Stimulated activated CD4-positive, alpha-beta T cell treated with anti-CD3 and anti-CD28 coated beads, Interleukin-12 subunit alpha, Interleukin-12 subunit beta, amount 100 ng/mL, for 4 hours (primary cell): ENCODE data around the gene CPAMD8.
"Not testable (repeated sequence)": the region's sequence is repeated elsewhere in the genome, so short reads cannot be mapped to it uniquely, and the experiment has no call there.

Experiments
- DNase-seq: peaks from one replicate; pipeline ENCODE4 v3.0.0-alpha.2; 2020

CPAMD8 gene

DNA sequence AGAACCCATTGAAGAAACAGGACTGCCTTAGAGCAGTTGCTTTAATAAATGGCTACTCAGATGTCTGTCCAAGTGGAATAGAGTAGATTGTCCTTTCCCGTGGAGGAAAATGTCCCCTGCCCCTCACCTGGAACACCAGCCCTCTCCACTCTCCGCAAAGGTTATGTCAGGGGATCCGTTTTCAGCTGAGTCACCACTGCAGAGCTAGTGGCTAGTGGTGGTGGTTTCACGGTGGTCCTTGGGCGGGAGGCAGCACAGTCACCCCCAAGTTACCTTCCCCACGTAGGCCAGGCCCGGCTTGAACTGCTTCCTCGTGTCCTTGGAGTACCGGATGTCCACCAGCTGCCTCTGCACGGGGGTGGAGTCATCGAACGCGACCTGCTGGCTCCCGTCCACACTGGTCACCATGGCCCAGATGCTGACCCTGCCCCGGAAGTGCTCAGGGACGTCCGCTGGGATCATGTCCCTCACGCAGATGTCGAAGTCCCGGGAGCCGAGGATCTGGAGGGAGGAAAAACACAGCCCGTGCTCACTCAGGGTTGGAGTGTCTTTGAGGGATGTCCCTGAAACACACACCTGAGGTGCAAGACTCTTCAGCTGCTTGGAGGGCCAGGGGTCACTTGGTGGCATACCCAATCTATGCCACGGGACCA is 29.6 kb downstream of the CPAMD8 start:
- DNase-seq = not testable (repeated sequence)

DNA sequence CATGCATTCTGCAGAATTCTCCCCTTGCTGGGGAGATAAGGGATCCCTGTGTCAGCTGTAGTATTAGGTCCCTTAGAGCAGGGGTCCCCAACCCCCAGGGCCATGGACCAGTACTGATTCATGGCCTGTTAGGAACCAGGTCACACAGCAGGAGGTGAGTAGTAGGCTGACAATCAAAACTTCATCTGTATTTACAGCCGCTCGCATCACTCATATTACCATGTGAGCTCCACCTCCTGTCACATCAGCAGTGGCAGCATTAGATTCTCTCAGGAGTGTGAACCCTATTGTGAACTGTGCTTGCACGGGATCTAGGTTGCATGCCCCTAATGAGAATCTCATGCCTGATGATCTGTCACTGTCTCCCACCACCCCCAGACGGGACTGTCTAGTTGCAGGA is 37.9 kb downstream of the CPAMD8 start:
- DNase-seq = no peak

GRCh38 chr19:16985403-16985802 is 41.2 kb downstream of the CPAMD8 start:
- DNase-seq = no peak

- not testable (repeated sequence) for DNase-seq
These were observed 44.0 kb downstream of the CPAMD8 start for GRCh38 chr19:16982586-16982985.

DNA sequence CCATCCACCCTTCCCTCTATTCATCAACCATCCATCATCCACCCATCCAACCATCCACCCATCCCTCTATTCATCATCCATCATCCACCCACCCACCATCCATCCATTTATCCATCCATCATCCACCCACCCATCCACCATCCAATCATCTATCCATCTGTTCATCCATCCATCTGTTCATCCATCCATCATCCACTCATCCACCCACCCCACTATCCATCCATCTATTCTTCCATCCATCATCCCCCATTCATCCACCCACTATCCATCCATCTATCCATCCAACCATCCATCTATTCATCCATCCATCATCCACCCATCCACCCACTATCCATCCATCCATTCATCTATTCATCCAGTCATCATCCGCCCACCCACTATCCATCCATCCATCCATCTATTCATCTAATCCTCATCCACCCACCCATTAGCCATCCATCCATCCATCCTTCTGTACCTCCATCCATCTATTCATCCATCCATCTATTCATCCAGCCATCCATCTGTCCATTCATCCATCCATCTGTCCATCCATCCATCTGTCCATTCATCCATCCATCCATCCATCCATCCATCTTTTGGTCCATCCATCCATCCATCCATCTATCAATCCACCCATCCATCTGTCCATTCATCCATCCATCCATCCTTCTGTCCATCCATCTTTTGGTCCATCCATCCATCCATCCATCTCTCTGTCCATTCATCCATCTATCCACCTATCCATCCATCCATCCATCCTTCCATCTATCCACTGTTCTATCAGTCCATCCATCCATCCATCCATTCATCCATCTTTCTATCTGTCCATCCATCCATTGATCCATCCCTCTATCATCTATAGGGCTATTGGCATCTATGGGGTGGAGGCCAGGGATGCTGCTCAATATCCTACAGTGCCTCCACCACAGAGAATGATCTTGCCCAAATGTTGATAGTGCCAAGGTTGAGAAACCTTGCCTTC is 47.5 kb downstream of the CPAMD8 start:
- no peak for DNase-seq

DNA sequence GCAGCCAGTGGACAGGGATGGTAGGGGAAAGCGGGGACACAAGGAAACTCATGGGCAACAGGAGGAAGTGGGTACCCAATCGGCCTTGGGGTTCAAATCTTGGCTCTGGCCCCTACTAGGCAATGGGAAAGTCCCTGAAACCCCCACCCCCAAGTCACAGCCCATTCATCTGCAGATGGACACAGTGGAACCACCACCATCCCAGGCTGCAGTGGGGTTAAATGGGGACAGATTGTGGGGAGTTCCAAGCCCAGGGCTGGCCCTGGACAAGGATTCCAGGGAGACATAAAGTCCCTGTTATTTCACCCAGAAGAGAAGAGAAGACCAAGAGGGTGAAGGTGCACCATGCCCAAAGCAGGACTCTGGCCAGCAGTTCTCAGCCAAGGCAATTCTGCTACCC is 48.5 kb downstream of the CPAMD8 start:
- no peak for DNase-seq

DNA sequence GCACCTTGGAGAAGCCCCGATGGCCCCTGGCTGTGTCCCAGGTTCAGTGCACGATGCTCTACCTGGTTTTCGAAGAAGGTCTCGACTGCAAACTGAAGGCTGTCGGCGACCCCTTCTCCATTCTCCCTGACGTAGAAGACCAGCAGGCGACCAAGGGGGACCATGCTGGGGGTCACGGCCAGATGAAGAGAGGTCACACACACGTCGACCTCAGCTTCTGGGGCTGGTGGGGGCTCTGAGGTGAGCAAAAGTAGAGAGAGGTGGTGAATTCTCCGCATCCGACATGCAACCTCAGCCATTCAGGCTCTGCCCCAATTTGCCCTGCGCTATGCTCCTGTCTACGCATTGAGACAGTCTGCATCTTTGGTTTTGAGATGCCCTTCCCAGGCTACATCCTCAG is 49.3 kb downstream of the CPAMD8 start:
- DNase-seq = no peak

GRCh38 chr19:16976446-16976845 is 50.2 kb downstream of the CPAMD8 start:
- DNase-seq = no peak

- DNase-seq = no peak
These were observed 55.8 kb downstream of the CPAMD8 start for GRCh38 chr19:16970821-16971220.

DNA sequence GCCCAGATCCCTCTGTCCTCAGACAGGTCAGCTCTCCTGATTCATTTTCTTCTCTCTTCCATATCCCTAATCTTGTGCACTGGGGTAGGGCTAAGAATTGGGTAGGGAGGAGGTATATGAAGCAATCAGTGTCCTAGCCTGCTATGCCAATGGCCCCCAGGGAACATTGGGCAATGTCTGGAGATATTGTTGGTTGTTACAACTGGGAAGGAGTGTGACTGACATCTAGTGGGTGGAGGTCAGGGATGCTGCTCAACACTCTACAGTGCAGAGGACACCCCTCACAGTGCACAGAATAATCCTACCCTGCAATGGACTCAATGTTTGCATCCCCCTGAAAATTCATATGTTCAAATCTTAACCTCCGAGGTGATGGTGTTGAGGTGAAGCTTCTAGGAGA is 57.5 kb downstream of the CPAMD8 start:
- DNase-seq = no peak

GRCh38 chr19:16960996-16961822 is 65.4 kb downstream of the CPAMD8 start:
- DNase-seq = not testable (repeated sequence)

DNA sequence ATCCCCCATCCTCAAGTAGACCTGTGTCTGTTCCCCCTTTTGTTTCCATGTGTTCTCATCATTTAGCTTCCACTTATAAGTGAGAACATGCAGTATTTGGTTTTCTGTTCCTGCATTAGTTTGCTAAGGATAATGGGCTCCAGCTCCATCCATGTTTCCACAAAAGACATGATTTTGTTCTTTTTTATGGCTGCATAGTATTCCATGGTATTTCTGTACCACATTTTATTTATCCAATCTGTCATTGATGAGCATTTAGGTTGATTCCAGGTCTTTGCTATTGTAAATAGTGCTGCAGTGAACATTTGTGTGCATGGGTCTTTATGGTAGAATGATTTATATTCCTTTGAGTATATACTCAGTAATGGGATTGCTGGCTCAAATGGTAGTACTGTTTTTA is 68.3 kb downstream of the CPAMD8 start:
- DNase-seq = not testable (repeated sequence)

DNA sequence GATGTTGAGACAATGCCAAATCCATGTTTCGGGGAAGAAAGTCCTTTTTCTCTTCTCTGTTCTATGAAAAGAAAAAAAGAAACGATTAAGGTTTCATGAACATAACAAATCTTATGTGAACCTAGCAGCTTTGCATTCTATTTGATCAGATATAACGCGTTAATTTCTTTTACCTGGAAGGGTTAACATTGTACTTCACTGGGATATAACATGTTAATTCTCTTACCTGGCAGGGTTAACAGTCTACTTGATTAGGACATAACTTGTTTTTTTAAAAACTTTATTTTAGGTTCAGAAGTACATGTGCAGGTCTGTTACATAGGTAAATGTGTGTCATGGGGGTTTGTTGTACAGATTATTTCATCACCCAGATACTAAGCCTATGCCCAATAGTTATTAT is 68.8 kb downstream of the CPAMD8 start:
- DNase-seq = no peak

DNA sequence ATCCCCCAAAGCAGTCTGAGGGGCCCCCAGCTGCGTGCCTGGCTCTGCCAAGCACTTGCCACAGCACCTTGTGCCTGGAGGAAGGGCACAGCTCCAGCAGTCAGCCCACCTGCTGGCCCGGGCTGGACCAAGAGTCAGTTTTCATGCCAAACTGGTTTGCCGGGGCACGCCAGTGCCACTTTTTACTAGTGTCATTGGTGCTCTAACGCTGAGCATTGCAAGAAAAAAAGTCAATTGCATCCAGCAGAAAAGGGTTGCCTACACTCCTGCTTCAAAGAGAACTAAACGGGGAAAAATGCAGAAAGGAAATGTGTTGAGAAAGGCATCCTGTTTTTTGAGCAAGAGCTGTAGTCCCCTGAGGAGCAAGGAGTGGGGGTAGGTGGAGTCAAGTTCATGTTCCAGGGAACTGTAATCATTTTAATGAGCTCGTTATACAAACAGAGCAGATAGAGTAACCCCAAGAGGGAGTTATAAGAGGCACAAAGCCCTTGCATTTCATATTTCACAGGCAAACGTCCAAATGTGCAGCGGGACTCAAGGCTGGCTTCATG is 69.4 kb downstream of the CPAMD8 start:
- DNase-seq = no peak

DNA sequence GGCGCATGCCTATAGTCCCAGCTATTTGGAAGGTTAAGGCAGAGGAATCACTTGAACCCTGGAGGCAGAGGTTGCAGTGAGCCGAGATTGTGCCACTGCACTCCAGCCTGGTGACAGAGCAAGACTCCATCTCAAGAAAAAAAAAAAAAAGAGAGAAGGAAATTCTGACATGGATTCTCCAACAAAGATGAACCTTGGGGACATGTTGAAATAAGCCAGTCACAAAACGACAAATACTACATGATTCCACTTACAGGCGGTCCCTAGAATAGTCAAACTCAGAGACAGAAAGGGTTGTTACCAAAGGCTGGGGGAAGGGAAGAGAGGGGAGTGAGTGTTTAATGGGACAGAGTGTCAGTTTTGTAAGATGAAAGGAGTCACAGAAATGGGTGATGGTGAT is 71.4 kb downstream of the CPAMD8 start:
- DNase-seq = no peak

DNA sequence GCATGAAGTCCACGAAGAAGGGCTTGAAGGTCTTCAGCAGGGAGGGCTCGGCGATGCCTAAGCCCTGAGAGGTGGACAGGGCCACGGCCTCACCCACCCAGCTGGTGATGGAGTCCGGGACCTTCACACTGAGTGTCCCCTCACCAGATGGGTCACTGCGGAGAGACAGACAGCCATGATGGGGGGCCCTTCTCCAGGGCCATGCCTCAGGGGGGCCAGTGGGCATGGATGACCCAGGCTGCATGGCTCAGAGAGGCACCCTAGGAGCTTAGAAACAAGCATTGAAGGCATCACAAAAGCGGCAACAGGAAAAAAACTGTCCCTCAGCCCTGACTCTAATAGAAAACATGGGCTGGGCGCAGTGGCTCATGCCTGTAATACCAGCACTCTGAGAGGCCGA is 74.6 kb downstream of the CPAMD8 start:
- DNase-seq = no peak

- no peak for DNase-seq
These were observed 75.1 kb downstream of the CPAMD8 start for GRCh38 chr19:16951529-16951928.

- DNase-seq = no peak
These were observed 77.0 kb downstream of the CPAMD8 start for GRCh38 chr19:16949496-16950023.

DNA sequence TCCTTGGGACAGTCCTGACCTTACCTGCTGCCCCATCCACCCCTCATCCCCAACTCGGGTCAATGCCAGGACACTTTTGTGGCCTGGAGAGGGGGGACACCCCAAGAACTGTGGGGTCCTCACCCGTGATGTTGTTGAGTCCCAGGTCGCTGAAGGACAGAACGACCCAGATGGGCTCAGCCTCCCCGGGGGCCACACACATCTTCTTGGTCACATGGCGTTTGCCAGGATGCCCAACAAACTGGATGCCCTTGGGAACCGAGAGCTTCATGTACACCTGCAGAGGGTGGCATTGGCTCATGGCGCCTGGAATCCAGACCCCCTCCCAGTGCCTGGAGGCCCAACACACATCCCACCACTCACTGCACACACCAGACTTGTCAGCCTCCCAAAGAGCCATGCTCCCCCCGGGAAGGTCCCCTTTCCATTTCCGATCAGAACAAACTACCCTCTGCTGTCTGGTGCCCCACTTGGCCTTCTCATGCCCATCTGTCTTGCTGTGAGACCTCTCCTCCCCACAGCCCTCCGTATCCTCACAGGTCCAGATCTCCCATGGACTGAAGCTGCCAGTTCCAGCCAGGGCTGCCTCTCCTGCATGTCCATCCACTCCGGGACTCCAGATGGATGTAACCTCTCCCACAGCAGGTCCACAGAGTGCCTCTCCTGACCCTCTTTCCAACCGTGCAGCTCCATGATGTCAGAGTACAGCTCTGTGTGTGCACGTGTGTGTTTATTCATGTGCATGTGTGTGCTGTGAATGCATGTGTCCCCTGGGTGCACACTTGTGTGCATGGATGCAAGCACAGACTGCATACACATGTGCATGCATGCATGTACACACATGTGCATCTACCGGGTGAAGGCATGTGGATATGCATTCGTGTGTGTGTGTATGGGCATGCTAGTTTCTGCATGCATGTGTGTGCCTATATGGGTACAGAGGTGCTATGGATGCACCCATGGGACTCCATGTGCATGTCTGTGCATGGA is 79.4 kb downstream of the CPAMD8 start:
- DNase-seq = no peak

DNA sequence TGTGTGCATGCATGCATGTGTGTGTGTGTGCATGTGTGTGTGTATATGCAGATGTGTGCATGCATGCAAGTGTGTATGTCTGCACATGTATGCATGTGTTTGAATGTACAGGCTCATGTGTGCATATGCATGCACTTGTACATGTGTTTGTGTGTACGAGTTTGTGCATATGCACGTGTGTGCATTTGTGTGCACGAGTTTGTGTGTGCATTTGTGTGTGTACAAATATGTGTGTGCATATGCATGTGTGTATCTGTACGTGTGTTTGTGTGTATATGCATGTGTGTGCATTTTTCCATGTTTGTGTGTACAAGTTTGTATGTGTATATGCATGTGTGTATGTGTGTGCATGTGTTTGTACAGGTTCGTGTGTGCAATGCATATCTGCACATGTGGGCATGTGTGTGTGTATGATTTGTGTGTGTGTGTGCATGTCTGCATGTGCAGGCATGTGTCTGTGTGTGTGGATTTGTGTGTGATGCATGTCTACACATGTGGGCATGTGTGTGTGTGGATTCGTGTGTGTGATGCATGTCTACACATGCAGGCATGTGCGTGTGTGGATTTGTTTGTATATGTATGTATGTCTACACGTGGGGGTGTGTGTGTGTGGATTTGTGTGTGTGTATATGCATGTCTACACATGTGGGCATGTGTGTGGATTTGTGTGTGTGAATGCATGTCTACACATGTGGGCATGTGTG is 80.7 kb downstream of the CPAMD8 start:
- no peak for DNase-seq

DNA sequence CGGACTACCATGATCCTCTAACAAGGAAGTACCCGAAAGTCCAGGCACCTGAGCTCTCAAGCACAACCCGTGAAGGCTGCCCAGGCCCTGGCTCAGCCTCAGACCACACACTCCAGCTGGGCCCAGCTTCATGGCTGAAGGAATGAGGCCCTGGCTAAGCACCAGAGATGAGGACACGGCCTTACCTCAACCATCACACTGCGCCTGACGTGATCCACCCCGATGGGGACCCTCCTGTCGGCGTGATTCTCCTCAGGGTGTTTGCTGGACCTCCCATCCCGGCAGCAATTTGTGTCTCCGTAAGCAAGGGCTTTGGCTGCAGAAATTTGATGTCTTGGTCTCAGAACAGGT is 81.3 kb downstream of the CPAMD8 start:
- DNase-seq = no peak
